Activated CD8-positive, alpha-beta memory T cell treated with anti-CD3 and anti-CD28 coated beads, Interleukin-2, amount 50 U/mL, for 4 hours (primary cell): Measurements from ENCODE around the gene BCL11B.

ENCODE experiments used
- DNase-seq: peaks from one replicate; pipeline ENCODE4 v3.0.0-alpha.2; 2020

The BCL11B gene

GRCh38 chr14:99267381-99267780 lies 4.6 kb downstream of the BCL11B start:
- DNase-seq = no peak

GRCh38 chr14:99266181-99267178 lies 5.5 kb downstream of the BCL11B start:
- DNase-seq = peak; percentile 91

- no peak for DNase-seq
Observed at GRCh38 chr14:99265571-99265970, 6.4 kb downstream of the BCL11B start.

GRCh38 chr14:99264691-99265450 lies 7.1 kb downstream of the BCL11B start:
- no peak for DNase-seq

GRCh38 chr14:99263564-99264330 lies 8.2 kb downstream of the BCL11B start:
- DNase-seq = no peak

- no peak for DNase-seq
Observed at GRCh38 chr14:99262977-99263448, 9.0 kb downstream of the BCL11B start.

GRCh38 chr14:99261912-99262787 lies 9.8 kb downstream of the BCL11B start:
- DNase-seq = peak; percentile 50

- peak; percentile 61 for DNase-seq
Observed at GRCh38 chr14:99260587-99261551, 11.1 kb downstream of the BCL11B start.

GRCh38 chr14:99260116-99260515 lies 11.9 kb downstream of the BCL11B start:
- DNase-seq = no peak

- DNase-seq = no peak
Observed at GRCh38 chr14:99258876-99259726, 12.9 kb downstream of the BCL11B start.

- DNase-seq = no peak
Observed at GRCh38 chr14:99258341-99258861, 13.6 kb downstream of the BCL11B start.

- DNase-seq = peak; percentile 26
Observed at GRCh38 chr14:99257673-99258221, 14.2 kb downstream of the BCL11B start.

GRCh38 chr14:99257122-99257672 lies 14.8 kb downstream of the BCL11B start:
- DNase-seq = peak; percentile 12

- DNase-seq = peak; percentile 14
Observed at GRCh38 chr14:99256483-99256874, 15.5 kb downstream of the BCL11B start.

GRCh38 chr14:99255621-99256482 lies 16.1 kb downstream of the BCL11B start:
- DNase-seq = peak; percentile 17

- DNase-seq = peak; percentile 14
Observed at GRCh38 chr14:99254328-99255009, 17.5 kb downstream of the BCL11B start.

GRCh38 chr14:99253890-99254289 lies 18.1 kb downstream of the BCL11B start:
- DNase-seq = peak; percentile 14
